HG03066 (cell line): ENCODE data around the gene SIGLEC7.

Source experiments
- ATAC-seq: cut with Tn5 transposase; IDR thresholded peaks from one replicate; pipeline ENCODE4 v1.9.1; 2021; ENCODE audit warnings: low read depth; ENCODE audit not compliant: unreplicated experiment

Gene SIGLEC7

GRCh38 chr19:51116736-51117286, 25.3 kb upstream of the SIGLEC7 start:
- ATAC-seq, result no peak

DNA sequence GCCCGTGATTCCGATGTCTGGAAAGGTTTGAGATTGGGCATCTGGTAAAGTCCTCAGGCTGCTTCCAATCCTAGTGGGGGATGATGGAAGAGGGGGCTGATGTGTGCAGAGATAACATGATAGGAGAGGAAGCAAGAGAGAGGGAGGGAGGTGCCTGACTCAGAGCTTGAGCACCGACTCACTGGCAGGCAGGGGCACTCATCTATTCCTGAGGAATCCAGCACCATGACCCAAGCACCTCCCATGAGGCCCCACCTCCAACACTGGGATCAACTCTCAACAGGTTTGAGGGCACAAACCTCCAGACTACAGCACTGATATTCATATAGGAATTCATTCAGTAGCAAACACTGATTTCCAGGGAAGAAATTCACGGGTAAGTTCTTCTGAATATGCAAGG, 23.0 kb upstream of the SIGLEC7 start:
- no peak for ATAC-seq

- no peak for ATAC-seq
Observed at GRCh38 chr19:51119611-51120010, 22.5 kb upstream of the SIGLEC7 start.

- no peak for ATAC-seq
Observed at GRCh38 chr19:51120160-51120559, 21.9 kb upstream of the SIGLEC7 start.

GRCh38 chr19:51121257-51121656, 20.8 kb upstream of the SIGLEC7 start:
- no peak for ATAC-seq

DNA sequence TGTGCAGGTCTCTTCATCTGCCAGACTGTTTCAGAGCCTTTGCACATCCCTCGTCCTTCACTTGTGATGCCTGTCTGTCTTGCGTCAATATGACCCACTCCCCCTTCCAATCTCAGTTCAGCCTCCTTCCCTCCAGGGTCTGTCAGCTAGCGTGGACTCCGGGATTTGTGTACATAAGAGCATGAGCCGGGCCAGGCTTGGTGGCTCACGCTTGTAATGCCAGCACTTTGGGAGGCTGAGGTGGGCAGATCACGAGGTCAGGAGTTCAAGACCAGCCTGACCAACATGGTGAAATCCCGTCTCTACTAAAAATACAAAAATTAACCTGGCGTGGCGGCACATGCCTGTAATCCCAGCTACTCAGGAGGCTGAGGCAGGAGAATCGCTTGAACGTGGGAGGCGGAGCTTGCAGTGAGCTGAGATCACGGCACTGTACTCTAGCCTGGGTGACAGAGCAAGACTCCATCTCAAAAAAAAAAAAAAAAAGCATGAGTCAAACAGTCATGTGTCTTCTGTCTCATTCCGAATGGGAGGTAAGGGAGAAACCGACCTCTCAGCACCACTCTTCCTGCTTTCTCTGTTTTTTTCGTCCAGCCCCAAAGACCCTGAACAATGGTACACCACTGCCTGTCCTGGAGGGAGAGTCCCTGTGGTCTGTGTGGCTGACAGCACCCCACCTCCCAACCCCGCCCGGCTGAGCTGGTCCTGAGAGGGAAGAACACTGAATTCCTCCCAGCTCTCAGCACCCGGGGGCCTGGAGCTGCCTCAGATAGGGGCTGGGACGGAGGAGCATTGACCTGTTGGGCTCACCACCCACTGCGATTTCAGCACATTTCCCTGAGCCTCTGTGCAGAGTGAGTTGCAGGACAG, 19.8 kb upstream of the SIGLEC7 start:
- ATAC-seq, result no peak

DNA sequence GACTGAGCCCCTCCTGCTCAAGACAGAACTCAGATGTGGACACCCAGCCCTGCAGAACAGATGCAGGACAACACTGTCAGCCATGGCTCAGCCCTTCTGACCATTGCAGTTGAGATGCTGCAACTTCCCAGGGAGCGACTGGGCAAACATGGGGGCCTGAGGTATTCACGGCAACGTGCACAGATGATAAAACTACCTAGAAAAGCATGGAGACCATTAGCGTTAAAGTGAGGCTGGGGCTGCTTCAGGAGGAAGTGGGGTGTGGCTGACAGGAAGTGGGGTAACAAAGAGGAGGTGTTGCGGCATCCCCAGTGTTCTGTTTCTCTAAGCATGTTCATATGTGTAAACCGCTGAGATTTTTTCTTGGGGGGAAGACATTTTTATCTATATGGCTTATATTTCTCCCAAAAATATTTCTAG, 18.7 kb upstream of the SIGLEC7 start:
- no peak for ATAC-seq

DNA sequence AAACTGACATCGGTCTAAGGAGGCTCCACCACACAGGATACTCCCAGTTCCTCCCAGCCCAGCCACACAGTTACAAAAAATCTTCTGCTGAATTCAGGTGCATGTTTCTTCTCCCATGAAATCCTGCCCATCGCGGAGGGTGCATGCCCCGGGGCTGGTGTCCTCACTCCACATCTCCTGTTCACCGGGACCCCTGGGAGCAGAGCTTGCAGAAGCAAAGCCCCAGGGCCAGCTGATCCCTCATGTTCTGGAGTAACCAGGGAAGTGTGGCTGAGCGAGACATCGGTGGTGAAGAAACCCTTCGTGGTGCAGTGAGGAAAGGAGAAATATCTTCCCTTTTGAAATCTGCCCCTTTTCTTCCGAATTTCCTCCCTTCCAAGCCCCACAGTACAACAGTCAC, 18.3 kb upstream of the SIGLEC7 start:
- no peak for ATAC-seq

GRCh38 chr19:51124216-51124615, 17.9 kb upstream of the SIGLEC7 start:
- no peak for ATAC-seq

- no peak for ATAC-seq
Observed at GRCh38 chr19:51124729-51125128, 17.4 kb upstream of the SIGLEC7 start, which contains the start of gene SIGLEC9. Gene SIGLEC9, plus strand, starts transcription at chr19:51124906. Its CDS starts 69 bp downstream, at chr19:51124975.

GRCh38 chr19:51125421-51126075, 16.6 kb upstream of the SIGLEC7 start:
- ATAC-seq, result no peak

DNA sequence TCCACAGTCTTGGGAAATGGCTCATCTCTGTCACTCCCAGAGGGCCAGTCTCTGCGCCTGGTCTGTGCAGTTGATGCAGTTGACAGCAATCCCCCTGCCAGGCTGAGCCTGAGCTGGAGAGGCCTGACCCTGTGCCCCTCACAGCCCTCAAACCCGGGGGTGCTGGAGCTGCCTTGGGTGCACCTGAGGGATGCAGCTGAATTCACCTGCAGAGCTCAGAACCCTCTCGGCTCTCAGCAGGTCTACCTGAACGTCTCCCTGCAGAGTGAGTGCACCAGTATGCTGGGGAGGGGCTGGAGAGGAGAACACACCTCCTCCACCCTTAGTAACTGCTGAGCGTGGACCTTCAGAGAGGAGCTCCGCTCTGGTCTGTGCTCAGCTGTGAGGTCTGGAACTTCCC, 15.1 kb upstream of the SIGLEC7 start:
- ATAC-seq, result no peak

- ATAC-seq, result no peak
Observed at GRCh38 chr19:51127755-51128154, 14.3 kb upstream of the SIGLEC7 start.

DNA sequence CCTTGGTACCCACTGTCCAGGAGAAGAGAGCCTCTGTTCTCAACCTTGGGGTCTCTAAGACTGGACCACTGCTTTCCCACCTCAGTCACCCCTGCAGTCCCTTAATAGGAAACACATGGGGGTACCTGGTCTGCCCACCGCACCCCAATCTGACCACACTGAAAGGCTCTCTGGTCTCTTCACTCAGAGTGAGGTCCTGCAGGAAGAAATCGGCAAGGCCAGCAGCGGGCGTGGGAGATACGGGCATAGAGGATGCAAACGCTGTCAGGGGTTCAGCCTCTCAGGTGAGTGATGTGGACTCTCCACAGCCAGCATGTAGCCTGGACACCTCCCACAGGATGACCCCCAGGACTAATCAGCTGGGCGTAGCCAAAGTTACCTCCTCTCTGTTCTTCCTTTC, 13.9 kb upstream of the SIGLEC7 start:
- ATAC-seq, result no peak

DNA sequence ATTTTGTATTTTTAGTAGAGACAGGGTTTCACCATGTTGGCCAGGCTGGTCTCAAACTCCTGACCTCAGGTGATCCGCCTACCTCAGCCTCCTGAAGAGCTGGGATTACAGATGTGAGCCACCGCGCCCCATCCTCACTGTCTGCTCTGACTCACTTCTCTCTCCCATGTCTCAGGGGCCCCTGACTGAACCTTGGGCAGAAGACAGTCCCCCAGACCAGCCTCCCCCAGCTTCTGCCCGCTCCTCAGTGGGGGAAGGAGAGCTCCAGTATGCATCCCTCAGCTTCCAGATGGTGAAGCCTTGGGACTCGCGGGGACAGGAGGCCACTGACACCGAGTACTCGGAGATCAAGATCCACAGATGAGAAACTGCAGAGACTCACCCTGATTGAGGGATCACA, 12.4 kb upstream of the SIGLEC7 start:
- ATAC-seq, result no peak

GRCh38 chr19:51131780-51132680, 10.1 kb upstream of the SIGLEC7 start:
- no peak for ATAC-seq

GRCh38 chr19:51135004-51135403, 7.1 kb upstream of the SIGLEC7 start:
- ATAC-seq, result no peak

- ATAC-seq, result no peak
Observed at GRCh38 chr19:51135986-51136762, 5.9 kb upstream of the SIGLEC7 start.

- ATAC-seq, result no peak
Observed at GRCh38 chr19:51136851-51137551, 5.1 kb upstream of the SIGLEC7 start.
